PC-9 (cell line): ENCODE data around the gene CCT6A. TPM values are rescaled to one million over a fixed set of nuclear protein-coding genes. Genes with fewer than 3 reads are reported as not detected.
A peak's percentile ranks its signal among the peaks of the same experiment; 100 is the strongest.

Experiments
- BruUV-seq: library from RNA; stranded (reverse); fragments of 400-500 nt; replicated peaks from 2 replicates; lab custom pipeline; 2021; lab: Mats Ljungman, UMichigan
- CTCF ChIA-PET: fragments of 300-600 bp; sonication (Branson Sonifier 250); formaldehyde crosslinking; loops from one replicate; lab custom pipeline; 2022; ENCODE audit warnings: antibody characterized with exemption; lab: Charles Lee
- POLR2A ChIA-PET: fragments of 300-600 bp; sonication (Branson Sonifier 250); formaldehyde crosslinking; loops from one replicate; lab custom pipeline; 2022; ENCODE audit warnings: antibody characterized with exemption; ENCODE audit not compliant: unreplicated experiment; lab: Charles Lee
- DNase-seq, 2 experiments: peaks; one replicate each; pipeline versions ENCODE4 v3.0.0 to v3.0.0-alpha.2; 2015 to 2022; ENCODE audit warnings: mixed read lengths in 1 of 2
- H2AFZ ChIP-seq: fragments of 200-600 bp; sonication (generic); 2 replicates; pipeline ENCODE4 v1.8.1; 2017; ENCODE audit warnings: antibody characterized with exemption
- H3F3A ChIP-seq: fragments of 200-600 bp; sonication (generic); 2 replicates; pipeline ENCODE4 v1.8.1; 2017; ENCODE audit warnings: antibody characterized with exemption, mild to moderate bottlenecking, low read depth; ENCODE audit not compliant: insufficient read depth
- H3K27ac ChIP-seq: fragments of 200-600 bp; sonication (generic); 2 replicates; pipeline ENCODE4 v1.6.1; 2016; ENCODE audit warnings: mixed run types
- H3K27me3 ChIP-seq: fragments of 200-600 bp; sonication (generic); 2 replicates; pipeline ENCODE4 v1.6.1; 2016; ENCODE audit warnings: low read depth, mixed run types; ENCODE audit not compliant: insufficient read depth
- H3K36me3 ChIP-seq: fragments of 200-600 bp; sonication (generic); 2 replicates; pipeline ENCODE4 v1.6.1; 2016; ENCODE audit warnings: low read depth, mixed run types
- H3K4me1 ChIP-seq: fragments of 200-600 bp; sonication (generic); replicated peaks from 2 replicates; pipeline ENCODE4 v1.6.1; 2016; ENCODE audit warnings: mixed run types; ENCODE audit not compliant: insufficient read depth
- H3K4me2 ChIP-seq: fragments of 200-600 bp; sonication (generic); 2 replicates; pipeline ENCODE4 v1.6.1; 2017; ENCODE audit warnings: mixed run types
- H3K4me3 ChIP-seq: fragments of 200-600 bp; sonication (generic); 2 replicates; pipeline ENCODE4 v1.6.1; 2016; ENCODE audit warnings: mixed run types
- H3K79me2 ChIP-seq: fragments of 200-600 bp; sonication (generic); 2 replicates; pipeline ENCODE4 v1.6.1; 2017; ENCODE audit warnings: low read depth, mixed run types
- H3K9me2 ChIP-seq: fragments of 200-600 bp; sonication (generic); 2 replicates; pipeline ENCODE4 v1.8.1; 2017; ENCODE audit warnings: mild to moderate bottlenecking; ENCODE audit not compliant: insufficient read depth
- H3K9me3 ChIP-seq: fragments of 200-600 bp; sonication (generic); 2 replicates; pipeline ENCODE4 v1.8.1; 2016; ENCODE audit warnings: low read depth; ENCODE audit not compliant: insufficient read depth
- H4K20me1 ChIP-seq: fragments of 200-600 bp; sonication (generic); 2 replicates; pipeline ENCODE4 v1.8.1; 2017; ENCODE audit not compliant: insufficient read depth
- CTCF ChIP-seq: fragments of 200-600 bp; sonication (generic); conservative IDR thresholded peaks from 2 replicates; pipeline ENCODE4 v1.6.1; 2017; ENCODE audit warnings: mixed run types, antibody characterized with exemption, mild to moderate bottlenecking, moderate library complexity
- EZH2 ChIP-seq: fragments of 200-600 bp; sonication (generic); IDR thresholded peaks from 2 replicates; pipeline ENCODE4 v1.8.0; 2017; ENCODE audit warnings: antibody characterized with exemption, low read depth
- intact Hi-C: fragments of 100-400 bp; cut with micrococcal nuclease; formaldehyde crosslinking; loops from one replicate; pipeline ENCODE4 v1.10.0; 2022; ENCODE audit not compliant: unreplicated experiment
- total RNA-seq: library from RNA; stranded (reverse); gene quantifications from 2 replicates; pipeline ENCODE4 v1.2.3, GENCODE V29; 2021

CCT6A gene
- total RNA-seq, 1 experiment from 2014 or later, result 323 TPM

GRCh38 chr7:56053379-56053778 is 1.8 kb downstream of the CCT6A start:
- H3K27ac ChIP-seq, result peak overlapping the region; percentile 40
- H3K36me3 ChIP-seq, result peaks cover 58% of the 10 kb centered on the region
- H4K20me1 ChIP-seq, result peaks cover 46% of the 10 kb centered on the region
- no peaks in the 10 kb centered on the region for H3K9me3 ChIP-seq
- BruUV-seq, result no TSS peak
- no peak overlapping the region for H2AFZ ChIP-seq
- H3F3A ChIP-seq, result peaks cover 71% of the 10 kb centered on the region
- H3K27me3 ChIP-seq, result no peaks in the 10 kb centered on the region
- peaks cover 43% of the 10 kb centered on the region for H3K4me1 ChIP-seq
- H3K9me2 ChIP-seq, result no peaks in the 10 kb centered on the region
- H3K4me2 ChIP-seq, result peak overlapping the region; percentile 92
- CTCF ChIA-PET, result no interaction called here
- POLR2A ChIA-PET, result no interaction called here
- DNase-seq, result no peak
- intact Hi-C loops, result loop anchor here (5.0 kb wide), 1 partner anchor 686 kb away; the partner anchor contains the start of gene LANCL2
- TF ChIP-seq EZH2, result no peak
- no peak for TF ChIP-seq CTCF
- H3K4me3 ChIP-seq, result peak overlapping the region; percentile 97
- peaks cover 97% of the 10 kb centered on the region for H3K79me2 ChIP-seq

- H3K4me3 ChIP-seq, result peak overlapping the region; percentile 5; the same call in 1 of the 2 replicates
- peaks cover 48% of the 10 kb centered on the region for H3K4me1 ChIP-seq
- no peaks in the 10 kb centered on the region for H3K9me2 ChIP-seq
- H3K9me3 ChIP-seq, result no peaks in the 10 kb centered on the region
- H3K79me2 ChIP-seq, result peaks cover 95% of the 10 kb centered on the region
- intact Hi-C loops, result loop anchor here (5.0 kb wide), 1 partner anchor 687 kb away; the partner anchor contains the start of gene LANCL2
- H4K20me1 ChIP-seq, result peaks cover 45% of the 10 kb centered on the region
- peaks cover 77% of the 10 kb centered on the region for H3F3A ChIP-seq
- H3K4me2 ChIP-seq, result peak overlapping the region; percentile 92
- H2AFZ ChIP-seq, result no peak overlapping the region
- TF ChIP-seq EZH2 (no peak), CTCF (no peak)
- BruUV-seq, result no TSS peak
- H3K27ac ChIP-seq, result peak overlapping the region; percentile 40
- no peak for DNase-seq
- ChIA-PET POLR2A (interaction anchor here (0.5 kb wide), 1 partner anchor 8 kb away, joined by 3 read pairs; no protein-coding TSS in a partner anchor), CTCF (no interaction called here)
- H3K27me3 ChIP-seq, result no peaks in the 10 kb centered on the region
- H3K36me3 ChIP-seq, result peaks cover 62% of the 10 kb centered on the region
These were observed 2.4 kb downstream of the CCT6A start for GRCh38 chr7:56053993-56054392.

GRCh38 chr7:56062382-56062781 is 10.8 kb downstream of the CCT6A start:
- no peaks in the 10 kb centered on the region for H3K9me2 ChIP-seq
- peaks cover 67% of the 10 kb centered on the region for H3K4me1 ChIP-seq
- BruUV-seq, result no TSS peak
- ChIA-PET CTCF (interaction anchor here (1.1 kb wide), 1 partner anchor 11 kb away, joined by 3 read pairs; the partner anchor contains the start of genes CCT6A and PSPH), POLR2A (interaction anchor here (0.6 to 5.7 kb wide), 6 partner anchors 8 to 929 kb away, joined by 3 to 63 read pairs (median 4); partner anchors contain the start of genes CCT6A and PSPH)
- TF ChIP-seq EZH2, result no peak
- no peak for TF ChIP-seq CTCF
- H3K4me2 ChIP-seq, result peak overlapping the region; percentile 80
- peak in 1 of 2 experiments; percentile 80 for DNase-seq
- intact Hi-C loops, result loop anchor here (5.0 kb wide), 2 partner anchors 45 to 505 kb away; partner anchors contain the start of gene CHCHD2
- no peak overlapping the region for H2AFZ ChIP-seq
- peaks cover 83% of the 10 kb centered on the region for H3F3A ChIP-seq
- peak overlapping the region; percentile 71 for H3K27ac ChIP-seq
- no peaks in the 10 kb centered on the region for H3K9me3 ChIP-seq
- H4K20me1 ChIP-seq, result peaks cover 44% of the 10 kb centered on the region
- no peak overlapping the region for H3K4me3 ChIP-seq
- peaks cover 60% of the 10 kb centered on the region for H3K36me3 ChIP-seq
- H3K27me3 ChIP-seq, result no peaks in the 10 kb centered on the region
- peaks cover 59% of the 10 kb centered on the region for H3K79me2 ChIP-seq
